Mucosa of gallbladder (tissue), 1 donor: ENCODE results near the gene C5orf58. TPM values are rescaled to one million over a fixed set of nuclear protein-coding genes. Genes with fewer than 3 reads are reported as not detected.
A peak's percentile ranks its signal among the peaks of the same experiment; 100 is the strongest.

Experiments
- DNase-seq: peaks from one replicate; pipeline ENCODE4 v3.0.0-alpha.2; 2020; ENCODE audit warnings: low spot score
- total RNA-seq: library from RNA; stranded (reverse); gene quantifications from one replicate; pipeline ENCODE4 v1.2.1, GENCODE V29; 2021
- donor health status: DM: no; HTN: no; CAD: no.

Gene C5orf58
- total RNA-seq, 1 donor from 2014 or later, result 0.52 TPM

DNA sequence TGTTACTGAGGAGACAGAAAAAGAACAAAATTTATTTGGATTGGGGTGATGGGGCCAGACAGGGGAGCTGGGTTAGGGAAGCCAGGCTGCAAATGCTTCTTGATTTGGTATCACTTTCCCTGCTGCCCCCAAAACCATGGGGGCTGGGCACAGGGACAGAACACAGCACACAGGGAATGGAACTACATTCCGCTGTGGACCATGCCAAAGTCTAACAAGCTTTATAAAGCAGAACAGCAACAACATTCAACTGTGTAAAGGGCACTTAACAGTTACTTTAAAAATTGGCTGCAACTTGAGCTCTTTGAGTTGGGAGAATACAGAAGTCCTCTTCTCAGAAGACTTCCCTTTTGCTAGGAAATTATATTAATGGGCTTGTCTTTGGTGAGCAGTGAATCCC, 23.8 kb downstream of the C5orf58 start:
- DNase-seq, result no peak

DNA sequence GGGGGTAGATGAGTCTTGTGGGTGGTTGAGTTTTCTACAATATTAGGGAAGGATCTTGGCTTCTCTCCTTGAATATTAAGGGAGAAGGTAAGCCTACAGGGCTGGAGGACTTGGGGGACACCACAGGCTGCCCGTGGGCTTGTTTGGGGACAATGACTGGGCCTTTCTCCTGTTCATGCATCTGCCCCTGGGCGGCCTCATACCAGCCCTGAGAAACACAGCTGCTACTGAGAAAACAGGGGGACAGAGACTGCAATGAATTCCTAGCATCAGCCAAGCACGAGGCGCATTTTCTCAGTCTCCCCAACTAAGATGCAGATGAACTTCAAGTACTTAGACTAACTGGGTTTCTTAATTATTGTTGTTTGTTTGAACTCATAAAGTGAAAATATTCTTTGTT, 24.6 kb downstream of the C5orf58 start:
- DNase-seq, result no peak

DNA sequence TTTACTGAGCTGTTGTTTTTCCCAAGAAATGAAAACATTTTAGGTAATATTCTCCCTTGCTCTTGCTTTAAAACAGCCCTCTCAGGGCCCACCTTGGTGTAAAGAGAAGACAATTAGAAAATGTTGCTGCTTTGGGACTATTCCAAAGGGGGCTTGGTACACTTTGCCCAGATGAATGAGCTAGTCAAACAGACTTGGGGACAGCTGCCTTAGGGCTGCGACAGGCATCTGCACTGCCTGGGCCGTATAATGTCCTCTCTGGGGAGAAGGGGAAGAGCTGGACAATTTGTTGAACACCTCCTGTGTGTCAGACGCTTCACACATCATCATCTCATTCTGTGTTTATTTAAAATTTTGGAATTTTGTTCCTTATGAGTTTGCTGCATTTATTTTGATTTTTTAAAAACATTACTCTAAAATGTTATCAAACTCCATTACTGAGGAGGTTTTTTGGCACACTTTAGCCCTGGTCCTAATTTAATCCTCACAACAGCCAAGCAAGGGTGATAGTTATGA, 28.8 kb downstream of the C5orf58 start:
- no peak for DNase-seq

DNA sequence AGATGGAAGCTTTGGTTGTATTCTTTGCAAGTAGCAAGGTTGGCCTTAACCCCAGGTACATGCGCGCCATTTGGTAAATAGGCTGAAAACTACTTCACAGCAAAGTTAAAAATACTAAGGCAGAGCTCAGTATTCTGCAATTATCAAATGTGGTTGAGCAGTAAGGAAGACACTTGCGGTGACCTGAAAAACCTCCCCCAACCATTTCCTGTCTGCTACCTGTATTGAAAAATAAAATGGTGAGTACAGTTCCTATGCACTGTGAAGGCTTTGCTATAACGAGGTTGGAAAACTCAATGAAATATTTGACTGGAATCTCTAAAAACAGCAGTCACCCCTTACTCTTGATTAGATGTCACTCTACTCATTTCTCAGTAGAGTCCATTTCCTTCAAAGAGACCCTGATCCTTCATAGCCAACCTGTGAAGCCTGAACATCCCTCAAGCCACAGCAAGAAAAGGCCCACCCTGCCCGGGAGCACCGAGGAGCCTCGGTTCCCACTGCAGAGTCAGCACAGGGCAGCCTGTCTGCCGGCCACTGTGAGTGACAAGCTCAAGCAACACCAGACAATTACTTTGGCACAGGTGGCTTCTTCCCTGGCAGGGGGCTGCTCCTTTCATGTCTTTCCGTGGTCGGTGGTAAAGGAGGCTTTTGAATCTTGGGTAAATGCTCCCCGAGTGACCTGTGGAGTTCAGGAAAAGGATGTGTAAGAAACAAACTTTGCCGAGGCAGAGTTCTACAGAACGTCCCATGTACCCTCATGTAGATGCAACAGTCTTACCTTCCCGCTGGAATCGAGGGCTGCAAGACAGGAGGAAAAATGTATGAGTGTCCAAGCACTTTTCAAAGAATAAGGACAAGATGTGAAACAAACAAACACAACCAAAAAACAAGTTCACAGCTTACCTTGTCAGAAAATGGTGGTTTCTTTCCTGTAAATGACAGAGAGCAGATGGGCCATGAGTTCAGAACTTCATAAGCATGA, 29.6 kb downstream of the C5orf58 start:
- no peak for DNase-seq

DNA sequence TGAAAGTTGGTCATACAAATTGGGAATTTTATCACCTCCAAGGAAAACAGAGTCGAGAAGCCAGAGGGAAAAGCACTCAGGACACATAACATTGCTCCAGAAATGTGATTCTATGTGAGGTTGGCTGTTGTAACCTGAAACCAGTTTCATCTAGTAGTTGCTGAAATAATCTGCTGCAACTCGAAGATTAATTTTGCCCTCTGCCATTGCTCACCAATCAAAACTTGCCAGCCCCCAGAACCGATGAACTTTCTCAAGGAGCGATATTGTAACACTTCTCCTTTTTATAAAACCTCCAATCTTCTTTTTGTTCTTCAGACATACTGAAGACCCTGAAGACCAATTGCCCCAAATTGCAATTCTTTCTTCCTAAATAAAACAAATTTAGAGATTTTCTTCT, 31.1 kb downstream of the C5orf58 start:
- DNase-seq, result no peak

DNA sequence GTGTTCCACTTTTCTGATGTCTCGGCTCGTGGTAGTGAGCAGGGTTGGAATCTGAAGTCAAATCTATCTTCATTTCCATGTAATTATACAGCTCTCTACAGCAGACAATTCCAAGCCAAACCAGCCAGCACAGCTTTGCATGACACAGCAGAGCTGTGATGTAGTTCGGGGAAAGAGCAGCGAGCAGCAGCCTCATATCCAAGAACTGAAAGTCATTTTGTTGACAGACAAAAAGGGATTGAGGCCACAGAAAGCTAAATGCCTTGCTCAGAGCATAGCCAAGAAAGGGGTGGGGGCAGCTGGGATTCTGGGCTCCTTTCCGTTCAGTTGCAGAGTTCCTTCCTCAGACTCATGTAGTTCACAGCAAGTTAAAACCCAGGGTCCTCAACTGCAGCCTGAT, 32.7 kb downstream of the C5orf58 start:
- DNase-seq, result no peak

DNA sequence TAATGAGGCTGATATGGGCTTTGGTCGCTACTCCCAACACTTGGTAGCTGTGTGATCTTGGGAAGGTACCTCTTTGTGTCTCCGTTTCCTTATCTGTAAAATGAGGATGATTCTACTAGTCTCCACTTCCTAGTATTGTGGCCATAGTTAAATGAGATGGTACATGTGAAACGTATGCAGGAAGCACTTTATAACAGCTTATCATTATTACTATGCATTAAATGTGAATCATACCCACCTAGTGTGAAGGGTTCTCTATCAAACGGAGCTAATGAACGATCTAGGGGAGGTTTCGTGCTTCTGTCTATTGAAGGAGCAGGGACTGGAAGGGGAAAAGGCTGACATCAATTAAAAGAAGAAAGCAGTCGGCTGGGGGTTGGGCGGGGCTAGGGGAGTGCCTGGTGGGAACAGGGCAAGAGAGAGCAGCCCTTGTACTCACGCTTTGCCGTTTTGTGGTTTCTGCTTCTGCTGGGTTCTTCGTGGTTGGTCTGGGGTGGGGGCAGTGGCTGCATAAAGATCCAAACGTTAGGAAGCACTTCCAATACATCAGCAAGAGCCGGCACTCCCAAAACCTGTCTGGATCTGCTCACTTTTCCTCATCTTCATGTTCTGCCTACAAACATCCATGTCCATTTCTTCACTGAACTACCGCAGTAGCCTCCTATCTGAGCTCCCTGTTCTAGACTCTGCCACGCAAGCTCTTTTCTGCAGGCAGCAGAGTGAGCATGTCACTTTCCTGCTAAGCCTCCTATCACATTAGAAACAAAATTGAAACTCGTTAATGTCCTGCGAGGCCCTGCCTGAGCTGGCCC, 34.0 kb downstream of the C5orf58 start:
- DNase-seq, result no peak

DNA sequence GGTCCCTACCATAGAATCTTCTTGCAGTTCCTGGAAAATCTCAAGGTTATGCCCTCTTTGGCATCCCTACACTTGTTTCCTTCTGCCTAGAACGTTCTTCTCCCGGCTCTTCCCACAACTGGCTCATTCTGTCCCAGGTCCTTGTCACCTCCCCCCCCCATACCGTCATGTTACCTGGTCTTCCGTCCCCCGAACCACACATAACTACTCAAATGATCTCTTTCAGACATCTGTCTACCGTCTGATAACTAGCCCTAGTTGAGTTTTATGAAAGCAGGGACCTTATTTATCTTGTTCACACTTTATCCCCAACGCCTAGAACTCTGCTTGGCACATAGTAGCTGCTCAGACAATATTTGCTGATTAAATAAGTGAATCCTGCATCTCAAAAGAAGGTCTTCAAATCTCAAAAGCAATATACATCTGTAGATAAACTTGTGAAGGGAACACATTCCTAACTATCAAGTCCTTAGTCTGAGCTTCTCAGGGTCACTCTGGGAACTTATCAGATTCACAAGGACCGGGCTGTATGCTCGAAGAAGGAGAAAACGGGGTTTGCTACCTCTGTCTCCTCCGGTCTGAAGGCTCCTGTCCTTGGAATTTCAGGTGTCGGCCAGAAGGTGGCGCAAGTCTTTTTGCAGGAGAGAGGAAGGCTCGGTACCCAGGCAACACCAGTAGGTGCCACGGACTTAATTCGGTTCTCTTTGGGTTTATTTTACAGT, 34.8 kb downstream of the C5orf58 start:
- peak; percentile 67 for DNase-seq

DNA sequence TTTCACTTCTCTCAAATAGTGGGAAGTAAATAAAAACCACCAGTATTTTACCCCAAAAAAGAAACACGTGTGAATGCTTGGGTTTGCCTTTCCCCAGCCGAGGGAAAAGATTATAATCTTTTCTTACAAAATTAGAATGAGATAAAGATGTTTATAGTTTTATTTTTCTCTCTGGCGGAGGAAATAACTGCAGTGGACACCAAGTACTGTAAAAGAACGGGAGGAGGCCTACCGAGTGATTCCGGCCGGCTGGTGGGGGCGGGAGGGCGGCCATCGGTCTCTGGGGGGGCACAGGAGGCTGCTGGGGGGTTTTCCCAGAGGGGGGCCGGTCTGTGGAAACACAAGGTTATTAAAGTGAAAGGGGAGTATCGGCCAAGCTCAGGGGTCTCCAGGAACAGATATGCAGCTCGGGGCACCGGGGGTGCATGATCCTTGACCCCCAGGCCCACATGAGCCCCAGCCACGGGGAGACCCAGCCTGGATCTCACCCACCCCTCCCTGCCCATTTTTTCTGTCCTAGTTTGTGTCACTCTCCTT, 35.4 kb downstream of the C5orf58 start:
- no peak for DNase-seq

DNA sequence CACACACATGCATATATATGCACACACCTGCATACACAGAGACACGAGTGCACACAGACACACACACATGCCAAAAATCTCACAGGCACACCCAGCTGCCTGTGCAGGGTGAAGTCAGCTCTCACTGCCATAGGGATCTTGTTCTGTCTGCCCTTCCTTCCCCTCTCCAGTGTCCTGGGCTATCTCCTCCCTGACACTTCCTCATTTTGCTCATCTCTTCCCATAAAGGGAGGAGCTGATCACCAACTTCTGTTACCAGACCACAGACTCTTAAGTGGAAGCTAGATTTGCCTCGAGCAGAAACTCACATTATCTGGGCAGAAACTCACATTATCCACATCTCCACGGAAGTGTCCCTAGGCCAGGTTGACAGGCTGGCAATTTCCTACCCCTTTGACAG, 36.1 kb downstream of the C5orf58 start:
- no peak for DNase-seq

DNA sequence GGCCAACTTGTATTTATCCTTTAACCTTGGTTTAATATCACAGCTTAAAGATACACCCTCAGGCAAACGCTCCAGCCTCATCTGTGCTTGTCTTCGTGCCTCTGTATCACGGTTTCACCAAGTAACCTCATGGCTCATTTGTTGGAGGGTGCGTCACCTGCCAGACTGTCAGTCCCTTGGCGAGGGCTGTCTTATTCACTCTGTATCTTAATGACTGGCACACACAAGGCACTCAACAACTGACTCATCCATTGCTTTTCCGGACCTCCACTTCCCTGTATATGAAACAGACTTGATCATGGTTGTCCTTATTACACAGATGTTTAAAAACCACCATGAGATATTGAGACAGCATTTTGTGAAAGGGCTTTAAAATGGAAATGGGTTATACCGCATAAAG, 36.8 kb downstream of the C5orf58 start:
- DNase-seq, result no peak

DNA sequence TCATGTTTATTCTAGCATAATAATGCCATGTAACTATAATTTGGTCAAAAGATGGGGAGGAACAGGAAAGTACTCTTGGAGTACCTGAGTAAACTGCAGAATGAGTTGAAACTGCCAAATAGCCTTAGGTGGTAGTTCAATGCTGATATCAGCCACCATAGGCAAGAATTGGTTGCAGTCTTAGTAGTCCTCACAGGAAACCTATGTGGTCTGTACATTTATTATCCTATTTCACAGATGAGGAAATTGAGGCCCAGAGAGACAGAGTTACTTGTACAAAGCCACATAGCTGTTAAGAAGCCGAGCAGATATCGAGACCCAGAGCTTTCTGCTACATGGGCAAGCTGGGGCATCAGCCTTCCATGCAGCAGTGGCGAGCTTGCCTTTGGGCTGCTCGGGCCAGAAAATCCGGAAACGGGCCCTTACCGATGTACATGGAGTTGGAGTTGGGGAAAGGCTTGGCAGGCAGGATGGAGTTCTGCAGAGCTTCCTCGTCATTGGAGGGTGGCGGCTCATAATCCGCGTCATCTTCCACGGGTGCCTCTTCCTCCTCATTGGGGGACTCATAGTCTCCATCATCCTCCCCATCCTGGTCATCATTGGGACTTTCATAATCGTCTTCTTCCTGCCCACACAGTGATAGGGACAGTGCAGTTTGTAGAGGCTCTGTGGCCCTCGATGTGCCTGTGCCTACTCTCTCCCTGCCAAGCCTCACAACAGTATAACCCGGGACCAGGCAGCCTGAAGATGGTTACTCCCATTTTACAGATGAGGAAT, 37.7 kb downstream of the C5orf58 start:
- DNase-seq, result no peak

DNA sequence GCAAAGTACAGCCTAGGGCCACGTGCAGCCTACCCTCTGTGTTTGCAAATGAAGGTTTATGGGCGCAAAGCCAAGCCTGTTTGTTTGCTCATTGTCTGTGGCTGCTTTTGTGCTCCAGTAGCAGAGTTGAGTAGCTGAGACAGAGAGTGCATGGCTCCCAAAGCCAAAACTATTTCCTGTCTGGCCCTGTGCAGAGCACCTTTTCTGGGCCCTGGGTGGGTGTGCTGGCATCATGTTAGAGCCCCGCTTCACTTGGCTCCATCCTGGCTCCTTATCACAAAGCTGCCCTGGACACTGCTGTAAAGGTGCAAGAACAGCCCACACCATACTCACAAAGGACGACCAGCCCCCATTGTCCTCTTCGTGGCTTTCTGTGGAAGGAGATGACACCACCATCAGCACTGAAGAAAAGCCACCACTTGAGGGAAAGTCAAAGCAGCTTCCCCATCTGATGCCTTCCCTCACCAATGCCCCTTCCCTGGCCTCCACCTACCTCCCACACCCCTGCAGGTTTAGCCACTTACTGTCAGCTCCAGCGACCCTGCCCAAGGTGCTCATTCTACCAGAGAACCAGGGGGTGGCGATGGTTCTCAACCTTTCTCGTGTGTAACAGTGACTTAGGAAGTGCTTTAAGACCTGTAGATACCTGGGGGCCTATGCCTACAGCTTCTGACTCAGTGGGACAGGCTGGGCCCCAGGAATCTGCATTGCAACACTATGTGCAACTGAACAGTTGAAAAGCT, 41.4 kb downstream of the C5orf58 start:
- no peak for DNase-seq

DNA sequence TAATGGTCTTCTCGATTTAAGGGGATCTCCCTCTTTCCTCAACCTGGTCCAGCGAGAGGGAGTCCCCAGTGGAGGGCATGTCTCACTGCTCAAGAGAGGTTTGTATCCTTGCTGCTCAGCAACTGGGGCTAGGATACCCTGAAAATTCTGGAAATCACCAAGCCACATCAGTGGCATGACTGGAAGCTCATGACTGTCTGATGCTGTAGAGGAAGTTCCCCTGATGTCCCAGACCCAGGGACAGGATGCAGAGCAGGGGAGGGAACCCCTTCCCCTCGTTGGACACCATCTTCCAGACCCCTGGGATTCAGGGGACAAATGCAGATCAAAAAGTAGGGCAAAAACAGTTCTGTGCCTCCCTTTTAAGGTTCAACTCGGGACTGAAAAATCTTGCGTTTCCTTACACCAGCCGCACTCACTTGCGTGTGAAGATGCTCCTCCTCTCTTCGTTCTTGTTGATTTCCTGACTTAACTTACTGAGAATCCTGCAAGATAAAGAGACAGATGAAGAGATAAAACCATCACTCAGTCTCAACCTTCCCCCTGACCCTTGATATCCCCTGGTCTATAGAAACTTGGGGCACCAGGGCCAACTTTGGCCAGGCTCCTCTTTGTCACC, 42.7 kb downstream of the C5orf58 start:
- DNase-seq, result no peak

DNA sequence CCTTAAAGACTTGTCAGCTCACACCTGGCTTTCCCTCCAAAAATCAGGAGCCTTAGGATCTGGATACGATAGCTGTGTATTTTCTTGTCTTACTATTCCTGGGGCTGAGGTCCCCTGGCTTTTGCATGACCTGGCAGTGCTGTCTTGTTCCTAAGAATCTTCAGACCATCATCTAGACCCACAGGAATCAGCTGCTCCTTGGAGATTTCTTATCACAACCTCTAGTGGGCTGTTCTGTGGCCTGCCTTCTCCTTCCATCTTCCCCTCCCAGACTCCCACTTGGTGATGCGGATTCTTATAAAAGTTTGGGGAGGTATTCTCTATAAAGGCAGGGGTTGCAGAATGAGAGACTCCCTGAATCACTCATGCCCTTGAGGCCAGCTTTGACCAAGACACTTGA, 43.4 kb downstream of the C5orf58 start:
- no peak for DNase-seq

DNA sequence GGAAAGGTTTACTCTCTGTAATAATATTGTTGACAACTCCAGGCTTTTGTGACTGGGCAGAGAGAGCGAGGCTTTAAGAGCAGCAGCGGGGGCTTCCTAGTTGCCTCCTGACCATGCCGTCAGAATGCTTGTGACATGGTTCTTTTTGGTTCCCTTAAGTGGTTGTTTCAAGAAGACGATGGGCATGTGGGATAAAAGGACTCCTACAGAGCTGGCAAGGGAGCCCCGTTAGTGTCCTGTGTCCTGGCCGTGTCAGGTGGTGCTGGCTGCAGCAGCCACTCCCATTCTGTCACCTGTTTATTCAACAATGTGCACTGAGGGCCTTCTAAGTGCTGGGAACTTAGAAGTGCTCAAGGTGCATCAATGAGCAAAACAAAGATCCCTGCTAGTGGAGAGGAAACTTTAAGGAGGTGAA, 45.1 kb downstream of the C5orf58 start:
- DNase-seq, result no peak

DNA sequence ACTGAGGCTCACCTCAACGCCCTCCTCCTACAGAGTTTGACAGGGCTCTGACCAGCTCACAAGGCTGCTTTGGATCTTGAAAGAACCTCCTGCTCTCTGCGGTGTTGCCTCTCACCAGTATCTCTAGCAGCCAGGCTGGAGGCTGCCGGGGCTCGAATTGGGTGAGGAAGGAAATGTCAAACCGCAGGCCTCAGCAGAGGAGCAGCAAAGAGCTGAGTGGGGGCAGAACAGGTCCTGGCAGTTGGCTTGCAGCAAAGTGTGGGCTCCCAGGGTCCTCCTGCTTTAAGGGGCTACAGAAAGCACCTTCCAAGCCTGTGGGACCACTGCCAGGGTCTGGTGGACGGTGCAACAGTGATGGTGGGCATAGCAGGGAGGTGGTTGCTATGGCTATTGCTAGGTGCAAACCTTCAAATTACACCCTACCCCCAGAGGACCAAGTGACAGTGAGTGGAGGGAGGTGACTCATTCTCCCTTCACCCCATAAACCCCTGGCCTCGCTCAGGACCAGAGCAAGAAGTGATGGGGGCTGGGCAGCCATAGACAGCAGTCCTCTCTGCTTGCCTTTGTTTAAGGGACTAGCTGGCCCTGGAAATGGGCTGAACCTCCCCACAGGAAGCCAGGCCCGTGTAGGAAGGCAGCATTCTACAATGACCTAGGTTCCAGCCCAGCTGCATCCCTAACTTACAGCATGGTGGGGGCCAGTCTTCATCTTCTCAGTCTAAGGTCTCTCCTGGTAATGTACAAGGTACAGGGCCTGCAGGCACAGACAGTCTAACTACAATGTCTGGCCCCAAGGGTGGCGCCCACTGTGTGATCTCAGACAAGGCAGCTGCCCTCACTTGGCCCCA, 46.0 kb downstream of the C5orf58 start:
- peak; percentile 68 for DNase-seq

DNA sequence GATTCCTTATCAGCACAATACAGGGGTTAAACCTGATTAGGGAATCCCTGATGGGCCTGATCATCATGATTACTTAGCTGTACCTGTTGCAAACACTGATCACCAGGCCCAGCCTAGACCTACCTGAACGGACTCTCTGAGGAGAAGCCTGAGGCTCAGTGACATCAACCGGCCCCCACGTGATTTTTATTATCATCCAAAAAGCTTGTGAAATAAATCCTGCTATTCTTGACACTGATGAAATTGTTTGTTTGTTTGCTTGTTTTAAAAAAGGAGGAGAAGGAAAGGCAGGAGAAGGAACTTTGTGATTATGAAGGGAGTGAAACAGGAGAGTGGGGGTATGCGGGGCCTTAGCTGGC, 46.7 kb downstream of the C5orf58 start:
- no peak for DNase-seq

DNA sequence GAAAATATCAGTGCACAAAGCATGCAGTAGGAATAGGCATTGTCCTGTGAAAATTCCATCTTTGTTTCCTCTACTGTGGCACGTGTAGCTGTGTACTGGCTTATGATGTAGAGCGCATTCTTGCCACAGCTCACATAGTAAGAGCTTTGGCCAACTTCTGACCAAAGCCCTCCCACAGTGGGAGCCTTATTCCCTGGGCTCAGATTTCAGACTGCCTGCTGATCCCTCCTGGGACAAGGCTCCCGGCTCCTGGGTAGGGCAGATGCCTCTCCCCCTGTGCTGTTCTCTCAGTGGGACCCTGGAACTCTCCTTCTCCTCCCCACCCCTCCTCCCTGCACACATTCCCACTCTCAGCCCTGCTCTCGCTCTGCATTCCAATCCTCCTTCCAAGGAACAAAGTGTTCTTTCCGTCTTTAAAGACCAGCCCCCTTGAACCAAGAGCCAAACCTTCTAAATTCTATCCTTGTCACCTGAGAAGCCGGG, 47.3 kb downstream of the C5orf58 start:
- DNase-seq, result no peak
